Measurements from ENCODE around the gene FBXL16.

FBXL16 gene

GRCh38 chr16:645852-646678 is 59.5 kb downstream of the FBXL16 start:
- no peak for DNase-seq (ENCODE audit: extremely low read depth in 1 of 2, low read depth in 1 of 2)

DNA sequence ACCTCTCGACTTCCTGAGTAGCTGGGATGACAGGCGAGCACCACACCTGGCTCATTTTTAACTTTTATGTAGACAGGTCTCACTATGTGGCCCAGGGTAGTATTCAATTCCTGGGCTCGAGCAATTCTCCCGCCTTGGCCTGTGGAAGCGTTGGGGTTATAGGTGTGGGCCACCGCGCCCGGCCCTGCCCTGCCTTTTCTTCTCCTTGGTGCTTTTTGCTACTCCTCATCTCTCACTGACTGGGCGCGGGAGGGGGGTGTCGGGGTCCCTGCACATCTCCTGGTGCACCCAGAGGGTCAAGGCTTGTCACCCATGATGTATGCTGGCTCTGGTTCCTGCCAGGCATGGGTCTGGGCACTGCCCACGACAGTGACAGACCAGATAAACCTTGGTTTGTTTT is 61.0 kb downstream of the FBXL16 start:
- no peak for DNase-seq (ENCODE audit: extremely low read depth in 1 of 2, low read depth in 1 of 2)

DNA sequence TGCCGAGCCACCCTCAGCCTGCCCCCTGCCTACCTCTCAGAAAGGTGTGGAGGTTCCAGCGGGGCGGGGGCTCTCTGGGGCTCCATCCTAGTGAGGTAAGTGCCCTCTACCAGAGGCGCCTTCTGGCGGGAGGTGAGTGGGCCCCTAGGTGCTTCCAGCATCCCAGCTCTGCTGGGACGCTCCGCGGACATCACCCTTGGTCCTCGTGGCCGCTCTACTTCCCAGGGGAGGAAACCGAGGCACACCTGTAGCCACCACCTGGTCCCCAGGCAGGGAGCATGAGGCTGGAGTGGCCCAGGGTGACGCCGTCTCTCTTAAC is 62.6 kb downstream of the FBXL16 start:
- no peak for DNase-seq (ENCODE audit: extremely low read depth in 1 of 2, low read depth in 1 of 2)

All from stimulated activated CD8-positive, alpha-beta memory T cell treated with anti-CD3 and anti-CD28 coated beads, Interleukin-7, amount 100 ng/mL, for 48 hours (primary cell).